WTC11 (cell line): ENCODE measurements around the gene MAML2. TPM values are rescaled to one million over a fixed set of nuclear protein-coding genes. Genes with fewer than 3 reads are reported as not detected.

Source experiments
- ATAC-seq: fragments of 200-7000 bp; cut with Tn5 transposase; 2 replicates; pipeline ENCODE4 v1.10.0; 2021; ENCODE audit warnings: mild to moderate bottlenecking, moderate library complexity
- CTCF ChIA-PET: fragments of 300-600 bp; sonication (Branson Sonifier 250); formaldehyde crosslinking; loops from one replicate; lab custom pipeline; 2021; ENCODE audit warnings: antibody characterized with exemption; lab: Charles Lee
- POLR2A ChIA-PET: fragments of 350-600 bp; sonication (Branson Sonifier 250); formaldehyde crosslinking; loops from one replicate; lab custom pipeline; 2021; ENCODE audit warnings: antibody characterized with exemption; lab: Charles Lee
- DNase-seq: peaks from one replicate; pipeline ENCODE4 v3.0.0; 2021; ENCODE audit warnings: low spot score
- H3K27ac Mint-ChIP-seq: 2 replicates; pipeline ENCODE4 v1.8.0; 2021; ENCODE audit warnings: mixed read lengths
- H3K27me3 Mint-ChIP-seq: 2 replicates; pipeline ENCODE4 v1.8.0; 2021; ENCODE audit warnings: low read depth, mild to moderate bottlenecking, moderate library complexity, mixed read lengths
- H3K36me3 Mint-ChIP-seq: 2 replicates; pipeline ENCODE4 v1.8.0; 2021; ENCODE audit warnings: mixed read lengths
- H3K4me1 Mint-ChIP-seq: 2 replicates; pipeline ENCODE4 v1.8.0; 2022; ENCODE audit warnings: mixed read lengths
- H3K4me3 Mint-ChIP-seq: 2 replicates; pipeline ENCODE4 v1.8.0; 2021; ENCODE audit warnings: mild to moderate bottlenecking, moderate library complexity, mixed read lengths
- H3K9me3 Mint-ChIP-seq: 2 replicates; pipeline ENCODE4 v1.8.0; 2021; ENCODE audit warnings: mixed read lengths
- CREB1 ChIP-seq: sonication (generic); formaldehyde crosslinking; IDR thresholded peaks from 2 replicates; pipeline ENCODE4 v1.8.0; 2023; ENCODE audit warnings: mild to moderate bottlenecking, missing genetic modification reagents
- E2F4 ChIP-seq: sonication (generic); formaldehyde crosslinking; IDR thresholded peaks from 2 replicates; pipeline ENCODE4 v1.8.1; 2022; ENCODE audit warnings: low read depth, mild to moderate bottlenecking, moderate library complexity, missing genetic modification reagents, borderline replicate concordance
- GTF2I ChIP-seq: fragments of 250-450 bp; sonication (Bioruptor Pico); conservative IDR thresholded peaks from 2 replicates; pipeline ENCODE4 v1.4.0; 2021; ENCODE audit warnings: mild to moderate bottlenecking
- HMGA2 ChIP-seq: fragments of 250-450 bp; sonication (Bioruptor Pico); IDR thresholded peaks from 2 replicates; pipeline ENCODE4 v1.4.0; 2021; ENCODE audit warnings: mild to moderate bottlenecking, moderate library complexity
- JUN ChIP-seq: sonication (generic); formaldehyde crosslinking; IDR thresholded peaks from 2 replicates; pipeline ENCODE4 v1.8.0; 2023; ENCODE audit warnings: mild to moderate bottlenecking, missing genetic modification reagents
- KAT7 ChIP-seq: sonication (generic); formaldehyde crosslinking; IDR thresholded peaks from 2 replicates; pipeline ENCODE4 v1.8.1; 2023; ENCODE audit warnings: missing genetic modification reagents, mild to moderate bottlenecking, borderline replicate concordance
- MAX ChIP-seq: sonication (generic); formaldehyde crosslinking; IDR thresholded peaks from 2 replicates; pipeline ENCODE4 v1.8.0; 2022; ENCODE audit warnings: mild to moderate bottlenecking, missing genetic modification reagents
- NFYB ChIP-seq: sonication (generic); formaldehyde crosslinking; conservative IDR thresholded peaks from 2 replicates; pipeline ENCODE4 v1.8.0; 2022; ENCODE audit warnings: low read depth, missing genetic modification reagents
- PRDM15 ChIP-seq: sonication (generic); formaldehyde crosslinking; IDR thresholded peaks from 2 replicates; pipeline ENCODE4 v1.8.0; 2022; ENCODE audit warnings: missing genetic modification reagents
- RELA ChIP-seq: sonication (generic); formaldehyde crosslinking; IDR thresholded peaks from 2 replicates; pipeline ENCODE4 v1.8.1; 2022; ENCODE audit warnings: missing genetic modification reagents, mild to moderate bottlenecking, borderline replicate concordance
- SMAD3 ChIP-seq: sonication (generic); formaldehyde crosslinking; IDR thresholded peaks from 2 replicates; pipeline ENCODE4 v1.8.0; 2022; ENCODE audit warnings: missing genetic modification reagents, mild to moderate bottlenecking, borderline replicate concordance
- TCF7 ChIP-seq: sonication (generic); formaldehyde crosslinking; IDR thresholded peaks from 2 replicates; pipeline ENCODE4 v1.8.0; 2022; ENCODE audit warnings: mild to moderate bottlenecking, low read depth, missing genetic modification reagents, moderate library complexity
- ZNF281 ChIP-seq: sonication (generic); formaldehyde crosslinking; IDR thresholded peaks from 2 replicates; pipeline ENCODE4 v1.8.0; 2023; ENCODE audit warnings: mild to moderate bottlenecking, missing genetic modification reagents
- total RNA-seq: library from RNA; stranded (reverse); gene quantifications from 3 replicates; pipeline ENCODE4 v1.2.3, GENCODE V29; 2021
- TF ChIP-seq, protein P1 (sequence below): sonication (generic); formaldehyde crosslinking; IDR thresholded peaks from 2 replicates; pipeline ENCODE4 v1.8.1; 2023; ENCODE audit warnings: mild to moderate bottlenecking, missing genetic modification reagents, borderline replicate concordance
- TF ChIP-seq, protein P2 (sequence below): fragments of 250-450 bp; sonication (Bioruptor Pico); conservative IDR thresholded peaks from 2 replicates; pipeline ENCODE4 v1.9.0; 2021; ENCODE audit warnings: mild to moderate bottlenecking
- TF ChIP-seq, protein P3 (sequence below): sonication (generic); formaldehyde crosslinking; conservative IDR thresholded peaks from 2 replicates; pipeline ENCODE4 v1.8.1; 2022; ENCODE audit warnings: mild to moderate bottlenecking, missing genetic modification reagents
- TF ChIP-seq, protein P4 (sequence below): sonication (generic); formaldehyde crosslinking; IDR thresholded peaks from 2 replicates; pipeline ENCODE4 v1.8.1; 2022; ENCODE audit warnings: low read depth, missing genetic modification reagents, borderline replicate concordance

MAML2 gene
- total RNA-seq, 1 experiment from 2014 or later: 8.1 TPM

DNA sequence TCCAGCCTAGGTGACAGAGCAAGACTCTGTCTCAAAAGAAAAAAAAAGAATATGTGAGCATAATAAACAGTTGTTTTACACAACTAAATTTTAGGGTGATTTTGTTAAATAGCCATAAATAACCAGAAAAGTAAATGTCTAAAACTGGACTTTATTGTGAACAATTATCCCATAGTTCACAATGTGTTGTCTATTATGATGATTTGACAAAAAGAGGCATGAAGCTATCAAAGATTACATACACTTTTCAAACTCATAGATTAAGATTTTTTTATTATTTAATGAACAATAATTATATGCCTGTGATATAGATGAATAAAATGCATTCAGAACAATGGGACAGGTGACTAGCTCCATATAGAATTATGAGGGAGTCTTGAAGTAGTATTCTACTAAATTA lies 392.1 kb downstream of the MAML2 start (continued):
- TF ChIP-seq MAX (CRISPR knock-in tag): no peak
- no peak for TF ChIP-seq SMAD3 (CRISPR knock-in tag)
- no peak for TF ChIP-seq TCF7 (CRISPR knock-in tag)
- no peak for TF ChIP-seq CREB1 (CRISPR knock-in tag)
- TF ChIP-seq JUN (CRISPR knock-in tag): no peak
- TF ChIP-seq, protein P1, sequence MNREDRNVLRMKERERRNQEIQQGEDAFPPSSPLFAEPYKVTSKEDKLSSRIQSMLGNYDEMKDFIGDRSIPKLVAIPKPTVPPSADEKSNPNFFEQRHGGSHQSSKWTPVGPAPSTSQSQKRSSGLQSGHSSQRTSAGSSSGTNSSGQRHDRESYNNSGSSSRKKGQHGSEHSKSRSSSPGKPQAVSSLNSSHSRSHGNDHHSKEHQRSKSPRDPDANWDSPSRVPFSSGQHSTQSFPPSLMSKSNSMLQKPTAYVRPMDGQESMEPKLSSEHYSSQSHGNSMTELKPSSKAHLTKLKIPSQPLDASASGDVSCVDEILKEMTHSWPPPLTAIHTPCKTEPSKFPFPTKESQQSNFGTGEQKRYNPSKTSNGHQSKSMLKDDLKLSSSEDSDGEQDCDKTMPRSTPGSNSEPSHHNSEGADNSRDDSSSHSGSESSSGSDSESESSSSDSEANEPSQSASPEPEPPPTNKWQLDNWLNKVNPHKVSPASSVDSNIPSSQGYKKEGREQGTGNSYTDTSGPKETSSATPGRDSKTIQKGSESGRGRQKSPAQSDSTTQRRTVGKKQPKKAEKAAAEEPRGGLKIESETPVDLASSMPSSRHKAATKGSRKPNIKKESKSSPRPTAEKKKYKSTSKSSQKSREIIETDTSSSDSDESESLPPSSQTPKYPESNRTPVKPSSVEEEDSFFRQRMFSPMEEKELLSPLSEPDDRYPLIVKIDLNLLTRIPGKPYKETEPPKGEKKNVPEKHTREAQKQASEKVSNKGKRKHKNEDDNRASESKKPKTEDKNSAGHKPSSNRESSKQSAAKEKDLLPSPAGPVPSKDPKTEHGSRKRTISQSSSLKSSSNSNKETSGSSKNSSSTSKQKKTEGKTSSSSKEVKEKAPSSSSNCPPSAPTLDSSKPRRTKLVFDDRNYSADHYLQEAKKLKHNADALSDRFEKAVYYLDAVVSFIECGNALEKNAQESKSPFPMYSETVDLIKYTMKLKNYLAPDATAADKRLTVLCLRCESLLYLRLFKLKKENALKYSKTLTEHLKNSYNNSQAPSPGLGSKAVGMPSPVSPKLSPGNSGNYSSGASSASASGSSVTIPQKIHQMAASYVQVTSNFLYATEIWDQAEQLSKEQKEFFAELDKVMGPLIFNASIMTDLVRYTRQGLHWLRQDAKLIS (CRISPR knock-in tag): no peak
- TF ChIP-seq, protein P2, sequence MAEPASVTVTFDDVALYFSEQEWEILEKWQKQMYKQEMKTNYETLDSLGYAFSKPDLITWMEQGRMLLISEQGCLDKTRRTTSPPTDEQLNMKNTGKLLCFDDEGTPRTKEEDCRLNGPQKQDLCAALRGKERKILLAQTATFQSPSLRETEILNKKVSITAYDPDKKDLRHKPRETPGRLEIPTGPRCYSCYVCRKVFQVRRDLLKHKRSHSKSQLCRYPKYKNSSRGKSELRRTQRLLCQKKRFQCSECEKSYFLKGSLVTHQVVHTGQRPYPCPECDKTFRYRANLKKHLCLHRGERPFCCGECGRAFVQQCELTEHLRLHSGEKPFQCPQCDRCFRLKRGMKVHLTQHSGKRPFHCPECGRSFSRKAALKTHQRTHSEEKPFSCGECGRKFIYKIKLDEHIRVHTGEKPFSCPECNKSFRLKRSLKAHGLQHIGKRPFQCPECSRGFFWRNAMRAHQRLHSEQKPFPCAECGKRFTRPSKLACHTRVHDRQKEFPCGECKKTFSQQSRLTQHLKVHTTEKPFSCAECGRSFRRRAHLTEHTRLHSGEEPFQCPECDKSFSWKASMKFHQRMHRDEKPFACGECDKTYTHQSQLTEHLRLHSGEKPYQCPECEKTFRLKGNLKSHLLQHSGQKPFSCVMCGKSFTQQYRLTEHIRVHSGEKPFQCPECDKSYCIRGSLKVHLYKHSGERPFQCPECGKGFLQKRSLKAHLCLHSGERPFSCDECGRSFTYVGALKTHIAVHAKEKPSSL (CRISPR knock-in tag): no peak
- TF ChIP-seq, protein P3, sequence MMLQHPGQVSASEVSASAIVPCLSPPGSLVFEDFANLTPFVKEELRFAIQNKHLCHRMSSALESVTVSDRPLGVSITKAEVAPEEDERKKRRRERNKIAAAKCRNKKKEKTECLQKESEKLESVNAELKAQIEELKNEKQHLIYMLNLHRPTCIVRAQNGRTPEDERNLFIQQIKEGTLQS (CRISPR knock-in tag): no peak
- TF ChIP-seq E2F4 (CRISPR knock-in tag): no peak

DNA sequence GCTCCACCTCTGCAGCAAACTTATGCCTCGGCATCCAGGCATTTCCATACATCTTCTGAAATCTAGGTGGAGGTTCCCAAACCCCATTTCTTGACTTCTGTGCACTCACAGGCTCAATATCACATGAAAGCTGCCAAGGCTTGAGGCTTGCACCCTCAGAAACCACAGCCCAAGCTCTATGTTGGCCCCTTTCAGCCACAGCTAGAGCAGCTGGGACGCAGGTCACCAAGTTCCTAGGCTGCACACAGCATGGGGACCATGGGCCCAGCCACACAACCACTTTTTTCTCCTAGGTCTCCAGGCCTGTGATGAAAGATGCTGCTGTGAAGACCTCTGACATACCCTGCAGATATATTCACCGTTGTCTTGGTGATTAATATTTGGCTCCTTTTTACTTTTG lies 394.4 kb downstream of the MAML2 start:
- Mint-ChIP-seq H3K4me1 (no peaks in the 10 kb centered on the region), H3K9me3 (peaks cover 66% of the 10 kb centered on the region), H3K27ac (no peak overlapping the region), H3K4me3 (no peak overlapping the region), H3K27me3 (peaks cover 5% of the 10 kb centered on the region), H3K36me3 (peaks cover 44% of the 10 kb centered on the region)
- no peak for ATAC-seq
- no peak for DNase-seq
- POLR2A ChIA-PET: no interaction called here
- CTCF ChIA-PET: no interaction called here
- TF ChIP-seq RELA (CRISPR knock-in tag) (no peak), HMGA2 (CRISPR knock-in tag) (no peak), NFYB (no peak), PRDM15 (CRISPR knock-in tag) (no peak), ZNF281 (CRISPR knock-in tag) (no peak), KAT7 (no peak), GTF2I (CRISPR knock-in tag) (no peak)
- TF ChIP-seq, protein P2 (CRISPR knock-in tag): no peak
- TF ChIP-seq, protein P4, sequence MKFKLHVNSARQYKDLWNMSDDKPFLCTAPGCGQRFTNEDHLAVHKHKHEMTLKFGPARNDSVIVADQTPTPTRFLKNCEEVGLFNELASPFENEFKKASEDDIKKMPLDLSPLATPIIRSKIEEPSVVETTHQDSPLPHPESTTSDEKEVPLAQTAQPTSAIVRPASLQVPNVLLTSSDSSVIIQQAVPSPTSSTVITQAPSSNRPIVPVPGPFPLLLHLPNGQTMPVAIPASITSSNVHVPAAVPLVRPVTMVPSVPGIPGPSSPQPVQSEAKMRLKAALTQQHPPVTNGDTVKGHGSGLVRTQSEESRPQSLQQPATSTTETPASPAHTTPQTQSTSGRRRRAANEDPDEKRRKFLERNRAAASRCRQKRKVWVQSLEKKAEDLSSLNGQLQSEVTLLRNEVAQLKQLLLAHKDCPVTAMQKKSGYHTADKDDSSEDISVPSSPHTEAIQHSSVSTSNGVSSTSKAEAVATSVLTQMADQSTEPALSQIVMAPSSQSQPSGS (CRISPR knock-in tag): no peak
